Tibial nerve (tissue), 4 donors: ENCODE results near the gene KL.

Experiments
- CTCF ChIP-seq, 5 experiments: fragments of 200-600 bp in 3 of 5; fragments of 450-650 bp in 2 of 5; sonication (generic) in 3 of 5; IDR thresholded peaks; one replicate each; pipeline ENCODE4 v1.5.1; 2016 to 2019; ENCODE audit warnings: antibody characterized with exemption in 5 of 5, mild to moderate bottlenecking in 3 of 5, moderate library complexity in 2 of 5
- EP300 ChIP-seq, 2 donors: sonication (generic); formaldehyde crosslinking; IDR thresholded peaks; one replicate each; pipeline ENCODE4 v1.6.1; 2017; ENCODE audit warnings: antibody characterized with exemption in 2 of 2, mild to moderate bottlenecking in 1 of 2
- POLR2A ChIP-seq, 2 donors: fragments of 450-650 bp; IDR thresholded peaks; one replicate each; pipeline ENCODE4 v1.6.1; 2017; ENCODE audit warnings: antibody characterized with exemption in 2 of 2, mild to moderate bottlenecking in 2 of 2, moderate library complexity in 2 of 2

- TF ChIP-seq CTCF (IDR thresholded peaks at IDR 0.05) (no peak), POLR2A (IDR thresholded peaks at IDR 0.05) (no peak), EP300 (IDR thresholded peaks at IDR 0.05) (no peak)
These were observed 21.4 kb downstream of the KL start for GRCh38 chr13:33037673-33038072.
